Neural crest cell (in vitro differentiated cells): ENCODE data around the gene CD40. TPM values are rescaled to one million over a fixed set of nuclear protein-coding genes. Genes with fewer than 3 reads are reported as not detected.

Experiments used
- DNase-seq: peaks from one replicate; pipeline ENCODE4 v3.0.0; 2021; ENCODE audit warnings: low read depth, mixed read lengths, low spot score
- H3K27ac Mint-ChIP-seq: one replicate; pipeline ENCODE4 v1.8.0; 2021; ENCODE audit warnings: mild to moderate bottlenecking, mixed read lengths; ENCODE audit not compliant: unreplicated experiment
- H3K27me3 Mint-ChIP-seq: 2 replicates; pipeline ENCODE4 v1.8.0; 2021; ENCODE audit warnings: low read depth, mild to moderate bottlenecking, mixed read lengths
- H3K36me3 Mint-ChIP-seq: 2 replicates; pipeline ENCODE4 v1.8.0; 2021; ENCODE audit warnings: low read depth, mild to moderate bottlenecking, mixed read lengths
- H3K4me1 Mint-ChIP-seq: 2 replicates; pipeline ENCODE4 v1.8.0; 2021; ENCODE audit warnings: mixed read lengths
- H3K4me3 Mint-ChIP-seq: one replicate; pipeline ENCODE4 v1.8.0; 2021; ENCODE audit warnings: mild to moderate bottlenecking, mixed read lengths
- H3K9me3 Mint-ChIP-seq: 2 replicates; pipeline ENCODE4 v1.8.0; 2021; ENCODE audit warnings: mixed read lengths
- CTCF ChIP-seq: fragments of 200-600 bp; sonication (generic); conservative IDR thresholded peaks from 2 replicates; pipeline ENCODE4 v1.5.0; 2021; ENCODE audit warnings: antibody characterized with exemption, mild to moderate bottlenecking
- total RNA-seq: library from RNA; stranded (reverse); gene quantifications from 2 replicates; pipeline ENCODE4 v1.2.1, GENCODE V29; 2021

CD40 gene
- total RNA-seq, 1 donor from 2014 or later = 4.8 TPM

GRCh38 chr20:46175127-46175494, 57.0 kb downstream of the CD40 start:
- Mint-ChIP-seq H3K9me3 (no peaks in the 10 kb centered on the region), H3K4me3 (no peak overlapping the region), H3K27me3 (peaks cover 75% of the 10 kb centered on the region), H3K27ac (no peak overlapping the region), H3K4me1 (no peaks in the 10 kb centered on the region), H3K36me3 (no peaks in the 10 kb centered on the region)
- no peak for TF ChIP-seq CTCF
- no peak for DNase-seq

- H3K4me1 Mint-ChIP-seq = no peaks in the 10 kb centered on the region
- H3K27ac Mint-ChIP-seq = no peak overlapping the region
- no peaks in the 10 kb centered on the region for H3K9me3 Mint-ChIP-seq
- DNase-seq = no peak
- H3K4me3 Mint-ChIP-seq = no peak overlapping the region
- peaks cover 65% of the 10 kb centered on the region for H3K27me3 Mint-ChIP-seq
- H3K36me3 Mint-ChIP-seq = no peaks in the 10 kb centered on the region
- TF ChIP-seq CTCF = no peak
These were observed 58.7 kb downstream of the CD40 start for GRCh38 chr20:46176739-46177378.

- Mint-ChIP-seq H3K27ac (peak overlapping the region; percentile 43), H3K9me3 (no peaks in the 10 kb centered on the region), H3K36me3 (no peaks in the 10 kb centered on the region), H3K4me3 (no peak overlapping the region), H3K27me3 (peaks cover 60% of the 10 kb centered on the region), H3K4me1 (no peaks in the 10 kb centered on the region)
- DNase-seq = no peak
- TF ChIP-seq CTCF = no peak
These were observed 59.7 kb downstream of the CD40 start for GRCh38 chr20:46177768-46178167.

- TF ChIP-seq CTCF = no peak
- no peaks in the 10 kb centered on the region for H3K36me3 Mint-ChIP-seq
- no peak for DNase-seq
- H3K4me3 Mint-ChIP-seq = no peak overlapping the region
- H3K9me3 Mint-ChIP-seq = no peaks in the 10 kb centered on the region
- H3K27me3 Mint-ChIP-seq = peaks cover 48% of the 10 kb centered on the region
- H3K27ac Mint-ChIP-seq = no peak overlapping the region
- no peaks in the 10 kb centered on the region for H3K4me1 Mint-ChIP-seq
These were observed 60.8 kb downstream of the CD40 start for GRCh38 chr20:46178891-46179290.

Other genes starting within 250 kb of the CD40 start
- gene ZSWIM1, start 237.1 kb upstream of the CD40 start, total RNA-seq = 16.6 and 17.0 TPM in 2 replicates
- gene SPATA25, start 230.7 kb upstream of the CD40 start, total RNA-seq = 0.41 and 2.2 TPM in 2 replicates
- gene NEURL2, start 227.1 kb upstream of the CD40 start, total RNA-seq = 3.3 and 3.5 TPM in 2 replicates
- 49.7 and 55.3 TPM in 2 replicates for gene CTSA, start 227.0 kb upstream of the CD40 start, total RNA-seq
- 56.6 and 61.0 TPM in 2 replicates for gene PLTP, start 206.2 kb upstream of the CD40 start, total RNA-seq
- 36.4 and 36.5 TPM in 2 replicates for gene PCIF1, start 183.6 kb upstream of the CD40 start, total RNA-seq
- 24.8 and 24.9 TPM in 2 replicates for gene ZNF335, start 146.1 kb upstream of the CD40 start, total RNA-seq
- gene MMP9, start 109.4 kb upstream of the CD40 start, total RNA-seq = not detected in 2 replicates
- gene SLC12A5, start 89.1 kb upstream of the CD40 start, total RNA-seq = 9.6 and 10.0 TPM in 2 replicates
- 65.6 and 69.5 TPM in 2 replicates for gene NCOA5, start 28.4 kb upstream of the CD40 start, total RNA-seq
- 0.09 TPM in 1 of 2 replicates, not detected in the other for gene CDH22, start 190.2 kb downstream of the CD40 start, total RNA-seq